GM18868 (cell line): ENCODE measurements around the gene LRP5.

Experiments
- ATAC-seq: cut with Tn5 transposase; IDR thresholded peaks from one replicate; pipeline ENCODE4 v1.9.1; 2021; ENCODE audit warnings: mild to moderate bottlenecking, moderate library complexity; ENCODE audit not compliant: unreplicated experiment

Gene LRP5

DNA sequence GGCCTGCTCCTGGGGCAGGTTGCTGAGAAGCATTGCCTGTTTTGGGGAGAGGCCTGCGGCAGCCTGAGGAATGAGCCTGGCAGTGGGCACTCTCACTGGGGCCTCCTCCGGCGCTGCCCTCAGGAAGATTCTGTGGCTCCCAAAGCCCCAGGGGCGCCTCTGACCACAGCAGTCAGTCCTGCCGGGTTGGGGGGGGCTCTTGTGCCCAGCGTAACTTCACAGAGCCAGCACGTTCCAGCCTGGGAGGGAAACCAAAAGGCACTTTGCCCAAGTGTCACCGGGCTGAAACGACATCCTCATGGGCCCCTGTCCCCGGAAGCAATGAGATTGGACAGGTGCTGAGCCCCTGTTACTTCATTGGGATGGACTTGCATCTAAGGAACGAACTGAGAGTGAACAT lies 4.3 kb upstream of the LRP5 start:
- ATAC-seq, result no peak

DNA sequence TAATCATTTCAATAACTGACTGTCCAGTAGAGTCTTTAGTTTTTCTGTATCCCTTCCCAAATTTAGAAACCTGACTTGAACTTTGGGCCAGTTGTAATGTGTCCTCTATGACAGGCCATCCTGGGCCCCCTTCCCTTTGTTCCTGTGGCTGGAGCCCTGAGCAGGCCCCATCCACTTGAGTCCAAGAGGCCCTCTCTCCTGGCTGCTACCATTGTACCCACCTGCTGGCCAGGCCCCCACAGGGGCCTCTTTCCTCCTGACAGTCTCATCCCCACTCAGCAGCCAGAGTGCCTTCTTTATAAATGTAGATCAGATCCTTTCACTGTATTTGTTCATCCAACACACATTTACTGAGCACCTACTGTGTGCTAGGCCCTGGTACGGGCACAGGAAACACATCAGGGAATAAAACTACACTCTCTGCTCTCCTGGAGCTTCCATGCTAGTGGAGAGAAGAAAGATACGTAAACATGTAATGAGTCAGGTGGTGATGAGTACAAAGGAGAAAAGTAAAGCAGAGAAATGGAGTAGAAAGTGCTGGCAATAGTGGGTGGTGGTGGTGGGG lies 2.7 kb upstream of the LRP5 start:
- ATAC-seq, result no peak

DNA sequence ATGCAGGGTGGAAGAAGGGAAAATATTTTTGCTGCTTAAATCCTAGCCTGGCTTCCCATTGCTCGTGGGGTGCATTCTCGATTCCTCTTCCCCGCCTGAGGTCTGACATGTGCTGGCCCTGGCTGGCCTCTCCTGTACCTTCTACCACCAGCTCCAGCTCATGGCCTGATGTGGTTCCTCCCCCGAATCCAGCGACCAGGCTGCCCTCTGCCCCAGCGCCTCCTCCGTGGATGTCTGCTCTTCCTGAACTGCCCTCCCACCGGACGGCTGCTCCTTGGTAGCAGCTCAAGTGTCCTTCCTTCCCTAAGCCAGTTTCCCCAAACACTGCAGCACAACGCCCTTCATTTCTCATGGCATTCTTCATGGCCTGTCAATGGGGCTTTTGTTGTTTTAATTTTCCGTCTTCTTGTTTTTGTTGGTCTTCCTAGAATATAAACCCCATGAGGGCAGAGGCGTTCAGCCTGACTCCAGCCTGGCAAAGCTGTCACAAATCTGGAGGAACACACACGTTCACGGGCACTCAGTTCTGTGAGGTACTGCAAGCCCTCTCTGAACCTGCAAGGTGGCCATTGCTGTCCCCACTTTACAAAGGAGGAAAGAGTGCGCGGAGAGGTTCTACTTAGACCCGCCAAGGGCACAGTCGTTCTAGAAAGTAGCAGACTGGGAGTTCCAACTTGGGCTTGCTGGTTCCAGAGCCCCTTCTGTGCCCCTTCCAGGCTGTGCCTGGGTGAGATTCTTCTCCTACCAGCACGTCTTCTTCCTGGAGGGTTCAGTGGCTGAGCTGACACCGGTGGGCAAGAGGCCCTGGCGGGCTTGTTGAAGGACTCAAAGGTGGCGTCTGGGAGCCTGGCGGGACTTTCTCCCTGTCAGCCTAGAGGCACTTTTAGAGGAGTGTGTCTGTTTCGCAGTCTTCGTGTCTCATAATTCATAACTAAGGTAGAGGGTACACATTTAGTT lies 953 bp upstream of the LRP5 start:
- no peak for ATAC-seq

DNA sequence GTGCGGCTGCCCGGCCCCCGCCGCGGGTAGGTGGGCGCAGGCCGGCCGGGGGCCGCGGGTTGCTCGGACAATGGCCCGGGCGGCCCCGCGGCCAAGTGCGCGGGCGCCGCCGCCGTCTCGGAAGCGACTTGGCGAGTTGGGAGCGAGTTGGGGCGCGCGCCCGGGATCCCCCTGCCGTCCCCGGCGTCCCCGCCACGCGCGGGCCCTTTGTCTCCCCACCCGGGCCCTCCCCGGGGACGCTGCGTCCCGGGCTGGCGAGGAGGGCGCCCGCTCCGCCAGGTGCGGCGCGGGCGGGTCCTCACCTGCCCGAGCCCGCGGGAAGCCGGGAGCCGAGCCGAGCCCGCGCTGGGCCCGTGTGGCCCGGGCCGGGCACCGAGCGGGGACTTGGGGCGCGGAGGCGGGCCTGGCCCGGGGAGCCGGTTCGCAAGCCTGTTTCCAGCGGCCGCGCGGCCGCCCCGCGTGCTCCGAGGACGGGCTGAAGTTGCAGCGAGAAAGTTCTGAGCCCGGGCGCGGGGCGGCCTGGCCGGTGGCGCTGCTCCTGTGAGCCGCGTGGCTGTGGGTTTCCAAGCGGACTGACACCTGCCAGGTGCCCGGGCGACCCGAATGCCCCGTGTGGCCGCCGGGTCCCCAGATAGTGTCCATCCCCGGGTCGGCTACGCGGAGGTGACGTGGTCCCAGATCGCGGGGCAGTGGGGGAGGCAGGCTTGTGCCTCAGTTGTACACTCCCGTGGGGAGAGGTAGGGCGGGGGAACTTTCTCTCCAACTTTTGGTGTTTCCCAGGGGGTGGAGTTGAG lies 586 bp downstream of the LRP5 start:
- ATAC-seq, result no peak

DNA sequence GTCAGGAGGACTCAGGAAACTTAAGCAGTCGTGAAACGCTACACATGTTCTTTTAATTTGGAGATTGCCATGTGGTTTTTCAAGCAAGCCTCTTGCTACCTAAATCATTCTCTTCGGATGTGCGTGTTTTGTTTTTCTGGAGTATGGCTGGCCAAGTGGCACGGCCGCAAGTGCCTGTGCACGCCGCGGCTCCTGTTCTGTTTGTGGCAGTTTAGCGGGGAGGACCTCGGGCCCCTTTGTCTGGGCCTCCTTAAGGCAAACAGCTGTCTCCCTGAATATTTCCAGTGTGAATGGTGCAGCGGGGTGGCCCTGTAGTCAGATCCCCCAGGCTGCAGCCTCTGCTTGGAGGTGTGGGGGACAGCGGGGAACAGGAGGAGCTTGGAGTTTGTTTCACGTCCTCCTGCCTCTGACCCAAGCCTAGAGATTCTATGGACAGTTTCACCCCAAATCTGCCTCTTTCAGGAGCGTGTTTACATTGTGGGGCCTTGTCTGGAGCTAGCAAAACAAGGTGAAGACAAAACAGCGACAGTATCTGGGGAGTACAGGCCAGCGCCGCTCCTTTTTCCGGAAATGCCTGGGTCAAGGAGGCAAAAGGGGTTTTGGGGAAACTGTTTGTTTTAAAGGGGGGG lies 1.3 kb downstream of the LRP5 start:
- no peak for ATAC-seq

DNA sequence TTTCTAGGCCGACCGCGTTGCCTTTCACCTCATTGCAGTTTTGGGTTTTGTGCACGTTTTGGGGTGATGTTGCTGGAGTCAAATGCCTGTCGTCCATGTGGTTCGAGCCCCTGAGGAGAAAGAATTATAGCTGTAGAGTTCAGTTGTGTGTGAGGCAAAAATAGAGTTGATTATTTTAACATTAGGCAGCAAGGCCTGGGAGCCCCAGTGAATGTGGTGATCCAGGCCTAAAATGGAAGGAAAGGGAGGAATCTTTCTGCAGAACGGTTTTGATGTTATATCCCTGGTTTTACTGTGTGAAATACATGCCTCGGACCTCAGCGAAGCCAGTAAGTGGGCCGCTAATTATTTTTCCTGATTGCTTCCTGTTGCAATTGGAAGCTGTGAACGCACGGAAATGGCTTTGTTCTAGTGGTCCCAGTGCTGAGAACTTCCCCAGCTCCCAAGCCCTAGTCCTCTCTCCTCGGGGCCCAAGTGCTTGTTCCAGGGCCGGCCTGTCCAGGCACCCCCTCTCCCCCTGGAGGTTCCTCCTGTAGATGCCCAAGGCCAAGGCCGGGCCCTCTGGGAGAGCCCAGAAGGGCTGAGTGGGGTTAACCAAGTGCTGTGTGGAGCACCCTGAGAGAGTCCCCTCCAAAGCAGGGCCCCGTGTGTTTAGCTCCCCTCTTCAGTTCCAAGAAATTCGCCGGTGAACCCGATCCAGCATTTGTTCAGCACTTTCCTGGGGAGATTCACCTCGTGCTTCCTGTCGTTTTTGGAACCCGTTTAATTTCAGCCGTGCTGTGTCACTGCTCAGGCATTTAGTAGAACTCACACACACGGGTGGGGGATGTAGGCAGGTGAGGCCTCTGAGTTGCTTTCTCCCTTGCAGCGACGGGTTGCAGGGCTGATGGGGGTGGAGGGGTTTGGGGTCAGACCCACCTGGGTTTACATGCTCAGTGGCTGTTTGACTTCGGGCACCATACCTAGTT lies 2.1 kb downstream of the LRP5 start:
- ATAC-seq, result no peak

DNA sequence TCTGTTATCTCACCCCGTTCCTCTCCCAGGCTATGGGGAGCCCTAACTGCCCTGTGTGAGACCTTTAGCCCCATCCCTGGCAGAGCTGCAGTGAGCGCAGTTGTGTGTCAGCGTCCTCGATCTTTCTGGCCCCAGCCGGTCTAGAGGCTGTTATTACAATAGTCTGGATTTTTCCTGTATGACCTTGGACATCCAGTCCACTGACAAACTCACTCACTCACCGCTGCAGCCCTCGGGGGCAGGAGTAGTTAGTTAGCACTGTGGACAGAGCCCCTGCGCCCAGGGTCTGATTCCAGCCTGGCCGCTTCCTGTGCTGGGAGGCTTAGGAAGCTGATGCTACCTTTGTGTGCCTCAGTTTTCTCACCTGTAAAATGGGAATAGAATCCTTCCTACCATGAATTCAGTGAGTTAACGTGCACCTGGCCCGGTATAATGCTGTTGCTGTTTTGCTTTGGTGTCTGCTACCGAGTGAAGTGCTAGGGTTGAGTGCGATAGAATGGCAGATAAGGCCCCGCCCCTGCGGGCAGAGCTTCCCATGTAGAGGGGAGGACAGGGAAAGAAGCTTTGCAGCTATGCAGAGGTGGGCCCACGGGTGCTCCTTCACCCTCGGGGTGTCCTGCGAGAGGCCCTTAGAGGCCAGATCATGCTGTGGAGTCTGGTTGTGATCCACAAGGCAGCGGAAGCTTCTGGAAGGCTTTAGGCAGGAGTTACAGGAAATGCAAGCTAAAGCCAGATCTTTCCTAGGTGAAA lies 3.0 kb downstream of the LRP5 start:
- no peak for ATAC-seq

DNA sequence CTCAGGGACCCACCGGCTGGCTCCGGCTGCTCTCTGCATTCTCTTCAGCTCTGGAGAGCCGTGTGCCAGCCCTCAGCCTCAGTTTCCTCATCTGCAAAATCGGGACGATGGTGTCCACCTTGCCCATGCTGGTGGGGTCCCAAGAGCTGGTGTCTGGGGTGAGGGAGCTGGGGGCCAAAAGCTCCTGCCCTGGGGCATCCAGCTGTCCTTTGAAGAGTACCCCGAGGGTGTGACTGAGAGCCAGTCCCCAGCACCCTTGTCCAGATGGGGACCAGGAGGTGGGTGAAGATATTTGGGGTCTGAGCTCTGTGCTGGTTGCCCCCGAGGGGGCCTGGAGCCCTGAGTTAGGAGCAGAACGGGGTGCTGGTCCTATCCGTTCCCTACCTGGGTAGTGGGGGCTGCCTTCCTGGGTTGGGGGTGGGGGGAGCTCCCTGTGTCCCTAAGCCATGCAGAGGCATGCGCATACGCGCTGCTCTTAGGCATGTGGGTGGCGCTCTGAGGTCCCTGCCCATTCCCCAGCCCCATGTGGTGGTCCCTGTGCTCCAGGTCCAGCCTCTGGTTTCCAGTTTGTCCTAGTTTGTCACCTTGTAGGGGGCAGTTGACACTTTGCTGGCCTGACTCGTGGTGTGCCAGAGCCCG lies 4.9 kb downstream of the LRP5 start:
- no peak for ATAC-seq

DNA sequence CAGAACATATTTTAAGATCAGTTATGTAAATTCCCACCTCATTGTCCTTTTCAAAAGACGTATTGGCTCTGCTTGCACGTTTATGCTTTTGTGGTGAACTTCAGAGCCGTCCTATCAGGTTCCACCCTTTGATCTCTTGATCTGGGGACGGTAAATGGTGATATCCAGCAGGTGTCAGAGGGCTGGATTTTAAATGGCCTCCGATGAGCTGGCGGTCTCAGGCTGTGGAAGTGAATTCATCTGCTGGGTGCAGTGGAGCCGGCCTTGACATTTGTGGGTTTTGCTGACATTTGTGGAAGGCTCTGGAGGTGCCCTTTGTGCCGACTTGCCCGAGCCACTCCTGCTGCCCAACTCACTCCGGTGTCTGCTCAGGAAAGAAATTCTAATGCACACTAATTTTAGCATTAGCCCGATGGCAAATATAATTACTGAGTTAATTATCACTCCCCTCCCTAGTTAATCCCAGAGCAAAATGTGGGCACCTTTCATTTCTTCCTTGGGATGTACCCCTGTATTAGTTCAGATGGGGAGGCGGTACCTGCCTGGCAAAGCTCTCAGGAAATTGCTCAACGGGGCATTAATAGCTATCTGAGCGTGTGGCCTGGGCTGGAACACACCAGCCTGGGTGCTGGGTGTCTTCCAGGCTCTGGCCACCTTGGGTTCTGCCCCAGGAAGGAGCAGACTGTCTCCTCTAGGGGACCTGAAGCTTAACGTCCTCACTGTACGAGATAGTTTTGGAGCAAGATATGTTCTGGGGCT lies 9.1 kb downstream of the LRP5 start:
- ATAC-seq, result no peak

DNA sequence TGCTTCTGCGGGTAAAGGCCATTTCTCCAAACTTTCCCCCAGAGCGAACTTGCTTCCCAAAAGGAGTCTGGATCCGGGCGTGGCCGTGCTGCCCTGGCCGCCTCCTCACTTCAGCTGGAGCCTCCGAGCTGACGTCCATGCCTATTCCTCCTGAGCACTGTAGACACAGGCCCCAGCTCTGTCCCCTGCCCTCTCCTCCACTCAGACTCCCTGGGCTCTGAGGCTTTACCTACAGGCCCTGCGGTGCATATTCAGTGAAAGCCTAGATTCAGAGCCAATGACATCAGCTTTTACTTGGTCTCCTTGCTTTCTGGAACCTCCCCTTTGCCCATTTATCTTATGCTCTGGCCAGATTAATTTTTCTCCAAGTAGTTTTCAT lies 9.7 kb downstream of the LRP5 start:
- ATAC-seq, result no peak

DNA sequence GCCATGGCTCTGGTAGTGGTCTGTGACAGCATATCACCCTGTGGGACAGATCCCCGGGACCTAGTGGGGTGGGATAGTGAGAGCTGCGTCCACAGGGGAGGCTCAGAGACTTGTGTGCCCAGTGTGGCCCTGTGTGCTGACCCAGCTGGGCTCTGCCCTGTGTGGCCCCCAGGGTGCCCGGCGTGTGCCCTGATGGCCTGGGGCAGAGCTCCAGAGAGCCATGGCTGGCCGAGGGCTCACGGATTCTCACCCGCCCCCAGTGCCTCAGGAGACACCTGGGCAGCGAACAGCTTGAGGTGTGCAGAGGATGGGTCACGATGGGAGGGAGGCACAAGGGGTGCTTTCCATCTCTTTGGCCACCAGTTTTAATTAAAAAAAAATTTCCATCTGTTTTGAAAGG lies 11.8 kb downstream of the LRP5 start:
- ATAC-seq, result no peak

DNA sequence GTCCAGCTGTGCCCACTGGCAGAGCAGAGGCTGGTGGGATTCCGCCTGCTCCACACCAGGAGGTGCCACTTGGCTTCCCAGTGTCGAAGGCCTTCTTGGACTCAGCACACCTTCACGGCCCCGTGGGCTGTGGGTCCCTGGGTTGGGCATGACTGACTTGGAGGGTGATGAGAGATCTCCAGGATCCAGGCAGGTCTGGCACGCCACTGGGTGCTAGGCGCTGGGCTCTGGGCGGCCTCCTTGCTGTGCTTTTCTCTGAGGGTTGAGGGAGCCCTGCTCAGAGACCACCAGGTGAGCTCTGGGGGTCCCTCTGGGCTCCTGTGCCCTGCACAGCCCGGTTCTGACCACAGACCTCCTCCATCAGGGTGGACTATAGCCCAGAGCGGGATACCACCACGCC lies 12.3 kb downstream of the LRP5 start:
- no peak for ATAC-seq

DNA sequence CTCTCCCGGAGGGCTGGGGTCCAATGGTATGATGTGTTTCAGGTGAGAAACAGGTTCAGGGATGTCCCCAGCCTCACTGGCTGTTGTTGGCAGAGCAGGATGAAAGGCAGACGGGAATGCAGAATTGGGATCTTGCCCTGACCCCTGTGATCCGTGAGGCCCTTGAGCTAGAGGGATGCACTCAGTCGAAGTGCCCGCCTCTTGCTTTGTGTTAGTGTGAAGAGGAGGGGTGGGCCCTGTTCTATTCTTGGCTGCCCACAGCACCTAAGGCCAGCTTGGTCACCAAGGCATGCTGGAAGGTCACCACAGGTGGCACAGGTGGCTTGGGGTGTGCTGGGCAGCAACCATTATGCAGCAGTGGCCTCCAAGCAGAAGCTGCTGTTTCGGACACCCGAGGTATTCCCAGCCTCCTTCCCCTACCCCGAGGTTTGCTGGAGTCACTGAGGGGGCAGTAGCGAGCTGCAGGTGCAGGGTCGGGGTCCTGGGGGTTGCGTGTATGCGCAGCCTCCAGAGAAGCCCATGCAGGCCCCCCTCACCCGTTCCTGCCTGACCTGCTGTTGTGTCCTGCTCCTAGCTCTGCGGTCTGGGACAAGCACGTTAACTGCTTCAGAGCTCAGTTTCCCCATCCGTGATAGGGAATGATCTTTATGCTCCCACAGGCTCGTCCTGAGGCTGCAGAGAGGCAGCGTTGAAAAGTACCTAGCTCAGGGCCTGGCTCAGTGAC lies 13.0 kb downstream of the LRP5 start:
- no peak for ATAC-seq

DNA sequence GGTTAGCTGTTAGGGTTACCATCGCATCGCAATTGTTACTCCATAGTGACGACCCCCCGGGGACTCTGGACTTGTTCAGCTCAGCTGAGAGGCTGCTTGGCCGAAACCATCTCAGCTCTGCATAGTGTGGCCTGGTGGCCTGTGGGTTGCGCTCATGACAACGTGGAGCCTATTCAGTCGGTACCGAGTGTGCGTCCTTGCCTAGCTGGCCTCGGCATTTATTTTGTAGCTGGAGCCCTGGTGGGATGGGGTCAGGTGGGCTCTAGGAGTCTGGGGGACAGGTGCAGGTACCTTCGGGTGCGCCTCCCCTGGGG lies 13.5 kb downstream of the LRP5 start:
- ATAC-seq, result no peak

DNA sequence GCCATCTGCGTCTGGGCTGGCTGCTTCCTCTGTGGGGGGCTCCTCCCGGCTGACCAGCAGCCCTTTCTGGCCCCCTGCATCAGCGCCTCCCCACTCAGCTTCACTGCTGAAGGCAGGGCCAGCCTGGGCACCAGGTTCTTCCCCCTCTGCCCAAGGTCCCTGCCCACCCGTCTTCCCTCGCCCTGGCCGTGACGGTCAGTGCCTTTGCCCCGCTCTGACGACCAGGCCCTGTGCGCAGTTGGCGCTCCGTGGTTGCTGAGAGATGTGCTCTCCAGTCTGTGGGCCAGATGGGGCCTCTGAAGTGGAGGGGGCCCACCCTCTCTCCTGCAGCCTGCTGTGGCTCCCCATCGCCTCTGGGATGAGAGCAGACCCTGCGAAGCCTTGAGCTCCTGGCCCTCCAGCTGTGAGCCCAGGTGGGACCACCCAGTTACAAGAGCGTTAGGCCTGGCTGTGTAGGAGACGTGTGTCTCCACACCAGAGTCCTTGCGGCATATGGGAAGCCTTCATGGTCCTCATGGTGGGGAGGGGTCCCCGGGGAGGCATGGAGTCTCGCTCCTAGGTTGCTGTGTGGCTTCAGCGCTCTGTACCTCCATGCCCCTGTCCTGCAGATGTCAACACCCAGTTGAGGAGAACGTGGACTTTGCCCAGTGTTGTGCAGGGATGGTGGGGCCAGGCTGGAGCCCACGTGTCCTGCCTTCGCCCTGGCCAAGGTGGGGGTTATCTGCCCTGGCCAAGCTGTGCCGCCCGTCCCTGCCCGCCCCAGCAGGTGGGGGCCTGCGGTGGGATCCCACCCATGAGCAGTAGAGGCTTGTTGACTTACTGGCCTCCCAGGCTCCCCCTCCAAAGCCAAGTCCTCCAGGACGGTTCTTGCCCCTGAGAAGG lies 14.2 kb downstream of the LRP5 start:
- no peak for ATAC-seq

DNA sequence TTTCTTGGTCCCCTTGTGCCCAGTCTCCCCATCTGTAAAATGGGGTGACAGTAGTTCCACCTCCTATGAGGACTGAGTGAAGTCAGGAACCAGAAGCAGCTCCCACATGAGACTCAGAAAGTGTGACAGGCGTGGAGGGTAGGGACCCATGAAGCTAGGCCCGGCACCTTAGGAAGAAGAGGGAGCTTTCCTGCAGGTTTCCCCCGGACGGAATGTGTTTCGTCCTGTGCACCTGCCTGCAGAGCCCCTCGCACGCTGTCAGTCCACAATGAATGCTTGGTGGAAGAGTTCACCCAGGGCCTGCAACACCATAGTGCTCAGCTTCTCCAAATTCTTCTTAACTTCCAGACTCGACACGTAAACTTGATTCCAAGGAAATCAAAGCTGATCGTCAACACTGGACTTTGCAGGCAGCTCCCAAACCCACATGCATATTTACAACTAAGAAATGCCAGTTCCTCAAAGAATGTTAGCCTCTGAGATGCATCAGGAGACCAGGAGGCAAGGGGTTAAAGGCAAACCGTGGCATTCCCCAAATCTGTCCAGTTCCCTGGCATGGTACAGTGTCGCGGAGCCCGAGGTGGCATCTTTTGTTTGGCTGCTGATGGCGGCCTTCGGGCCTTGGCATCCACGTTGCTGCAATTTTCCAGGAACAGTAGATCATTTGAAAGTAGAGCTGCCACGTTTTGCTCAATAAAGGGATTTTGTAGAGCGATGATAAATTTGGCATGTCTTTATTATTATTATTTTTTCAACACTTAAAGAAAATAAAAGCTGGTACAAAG lies 15.4 kb downstream of the LRP5 start:
- no peak for ATAC-seq
